H1 (cell line): ENCODE measurements around the gene MRPL4. TPM values are rescaled to one million over a fixed set of nuclear protein-coding genes. Genes with fewer than 3 reads are reported as not detected.

ENCODE experiments used
- ASH2L ChIP-seq: fragments of 200-600, 300-600 bp; sonication (generic); IDR thresholded peaks from one replicate; pipeline ENCODE4 v1.7.1; 2017; ENCODE audit warnings: low read length
- CTCF ChIP-seq, 3 experiments: IDR thresholded peaks; 1 replicate in 2 of 3; 2 replicates in 1 of 3; pipeline versions ENCODE4 v1.5.1 to v1.6.1; 2011; ENCODE audit warnings: low read length in 3 of 3, mild to moderate bottlenecking in 3 of 3, inconsistent platforms in 2 of 3, low read depth in 1 of 3, moderate library complexity in 1 of 3; ENCODE audit not compliant: insufficient read depth in 1 of 3; ENCODE audit errors: control extremely low read depth in 1 of 3
- EZH2 ChIP-seq: fragments of 200-600 bp; sonication (generic); IDR thresholded peaks from 2 replicates; pipeline ENCODE4 v1.7.1; 2012; ENCODE audit warnings: low read depth, mild to moderate bottlenecking, moderate library complexity, low read length, inconsistent platforms; ENCODE audit not compliant: severe bottlenecking
- GTF2F1 ChIP-seq: IDR thresholded peaks from 2 replicates; pipeline ENCODE4 v1.6.1; 2012; ENCODE audit warnings: low read depth, low read length, improper control_type of control experiment, borderline replicate concordance
- JUND ChIP-seq: IDR thresholded peaks from 2 replicates; pipeline ENCODE4 v1.6.1; 2011; ENCODE audit warnings: mild to moderate bottlenecking, improper control_type of control experiment, low read length
- KDM1A ChIP-seq: fragments of 200-600, 300-600 bp; sonication (generic); IDR thresholded peaks from 2 replicates; pipeline ENCODE4 v1.7.1; 2016; ENCODE audit warnings: mild to moderate bottlenecking, low read length, borderline replicate concordance
- KDM4A ChIP-seq: IDR thresholded peaks from one replicate; pipeline ENCODE4 v1.7.1; 2012; ENCODE audit warnings: low read depth, mild to moderate bottlenecking, moderate library complexity, low read length, inconsistent platforms; ENCODE audit not compliant: severe bottlenecking
- MAX ChIP-seq: IDR thresholded peaks from 2 replicates; pipeline ENCODE4 v1.6.1; 2012; ENCODE audit warnings: inconsistent platforms
- POLR2AphosphoS5 ChIP-seq: IDR thresholded peaks from 2 replicates; pipeline ENCODE4 v1.6.1; 2011; ENCODE audit warnings: low read depth, low read length
- RBBP5 ChIP-seq: IDR thresholded peaks from 2 replicates; pipeline ENCODE4 v1.7.1; 2012; ENCODE audit warnings: low read depth, mild to moderate bottlenecking, inconsistent platforms, low read length, moderate library complexity, borderline replicate concordance
- TAF1 ChIP-seq: IDR thresholded peaks from 2 replicates; pipeline ENCODE4 v1.6.1; 2011; ENCODE audit warnings: mild to moderate bottlenecking, low read depth, low read length
- polyA plus RNA-seq, 7 experiments: library from polyadenylated mRNA; depleted of rRNA in 3 of 7; stranded (reverse) in 5 of 7; unstranded in 2 of 7; fragments of >200 nt in 5 of 7; fragments of 200-250 nt in 2 of 7; gene quantifications; 1 replicate in 5 of 7; 2 replicates in 1 of 7; 4 replicates in 1 of 7; pipeline versions ENCODE4 v1.2.1 to v1.2.3, GENCODE V29; 2011 to 2013; ENCODE audit warnings: missing spikeins in 2 of 7, mixed read lengths in 2 of 7
- total RNA-seq: library from RNA; stranded (reverse); fragmentation: NEBNext Ultra II Directional; extraction: Animal tissue kit (Norgen Biotek cat#: 25700); gene quantifications from 2 replicates; pipeline ENCODE4 v1.2.1, GENCODE V29; 2021

MRPL4 gene
- total and polyA plus RNA-seq, 2 of the 8 experiments (the other 6 are each of a cell fraction or from before 2014, with no cell fraction given), result 82.3 to 187 TPM

GRCh38 chr19:10270616-10271394 lies 18.8 kb downstream of the MRPL4 start, which contains the start of gene ICAM1 (continued):
- TF ChIP-seq RBBP5 (peak; percentile 82), TAF1 (peak; percentile 59), EZH2 (peak; percentile 36), POLR2AphosphoS5 (peak; percentile 67; the same call in 1 of the 2 replicates), JUND (no peak), GTF2F1 (no peak), MAX (peak; percentile 88), KDM1A (peak; percentile 77; the same call in 1 of the 2 replicates), ASH2L (peak; percentile 24), CTCF (IDR thresholded peaks at IDR 0.05; ENCODE audit: control extremely low read depth in 1 of 3, insufficient read depth in 1 of 3, low read depth in 1 of 3, low read length in 3 of 3) (peak in 1 of 3 experiments; percentile 11; a peak in 2 of 4 replicates), KDM4A (peak; percentile 44)
